ENCODE data around the gene DNAH11.

DNAH11 gene

DNA sequence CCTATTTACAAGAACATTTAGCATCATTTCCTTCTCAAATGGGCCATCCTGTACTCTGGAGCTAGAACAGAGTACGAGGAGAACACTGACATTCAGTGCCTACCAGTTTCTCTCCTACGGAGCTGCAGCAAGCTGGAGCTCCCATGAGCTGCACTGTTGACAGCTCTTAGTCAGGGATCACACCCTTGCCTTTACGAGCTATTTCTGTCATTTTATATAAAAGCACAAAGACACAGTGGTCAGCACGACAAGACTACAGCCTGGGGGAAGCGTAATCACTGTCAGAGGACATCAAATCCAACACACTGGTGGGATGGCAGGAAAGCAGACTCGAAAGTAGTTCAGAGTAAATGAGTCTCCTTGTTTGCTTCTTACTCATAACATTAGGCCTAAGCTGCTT is 400.1 kb downstream of the DNAH11 start:
- DNase-seq: no peak

DNA sequence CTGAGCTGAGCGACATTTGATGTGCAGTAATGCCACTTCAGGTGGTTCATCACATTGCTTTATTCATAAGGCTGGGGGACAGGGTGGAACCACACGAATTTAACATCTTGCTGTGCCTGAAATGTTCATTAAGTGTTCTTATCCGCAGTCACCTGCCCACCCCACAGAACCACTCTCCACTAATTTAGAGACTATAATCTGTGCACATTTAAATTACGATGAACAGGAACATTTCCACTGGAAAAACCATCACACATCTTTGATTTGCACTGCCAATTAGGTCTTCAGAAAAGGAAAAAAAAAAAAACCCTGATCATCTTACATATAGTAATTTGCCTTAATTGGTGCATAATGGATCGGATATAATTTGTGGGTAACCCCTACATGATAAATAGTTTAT is 400.6 kb downstream of the DNAH11 start:
- DNase-seq: no peak

- DNase-seq: peak; percentile 9 to 46
Measured at GRCh38 chr7:21944616-21945453, 402.0 kb downstream of the DNAH11 start.

- peak; percentile 74 to 81 for DNase-seq
Measured at GRCh38 chr7:21945454-21946221, 402.8 kb downstream of the DNAH11 start, which contains the start of gene CDCA7L. TSS of gene CDCA7L (minus strand) at chr7:21945899. CDS start at chr7:21945804, 95 bp downstream.

DNA sequence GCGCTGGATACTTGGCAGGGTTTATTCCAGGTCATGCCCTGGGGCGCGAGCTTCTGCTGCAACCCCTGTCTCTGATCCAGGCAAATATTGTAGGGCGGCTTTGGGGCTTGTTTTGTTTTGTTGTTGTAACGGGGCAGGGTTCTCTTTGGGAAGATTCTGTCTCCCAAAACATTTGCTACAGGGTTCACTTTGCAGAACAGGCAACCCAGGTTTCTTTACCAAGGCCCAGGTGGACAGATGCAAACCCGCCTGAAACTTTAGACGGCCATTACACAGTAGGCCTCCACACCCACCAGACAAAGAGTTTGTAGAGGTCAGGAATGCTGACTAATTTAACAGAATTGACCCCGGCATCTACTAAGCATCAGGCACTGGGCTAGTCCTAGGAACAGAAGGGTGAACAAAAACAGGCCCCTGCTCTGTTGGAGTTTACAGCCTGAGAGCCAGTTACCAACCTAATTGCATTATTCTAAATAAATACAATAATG is 403.4 kb downstream of the DNAH11 start:
- DNase-seq: peak in 1 of 2 experiments; percentile 33

DNA sequence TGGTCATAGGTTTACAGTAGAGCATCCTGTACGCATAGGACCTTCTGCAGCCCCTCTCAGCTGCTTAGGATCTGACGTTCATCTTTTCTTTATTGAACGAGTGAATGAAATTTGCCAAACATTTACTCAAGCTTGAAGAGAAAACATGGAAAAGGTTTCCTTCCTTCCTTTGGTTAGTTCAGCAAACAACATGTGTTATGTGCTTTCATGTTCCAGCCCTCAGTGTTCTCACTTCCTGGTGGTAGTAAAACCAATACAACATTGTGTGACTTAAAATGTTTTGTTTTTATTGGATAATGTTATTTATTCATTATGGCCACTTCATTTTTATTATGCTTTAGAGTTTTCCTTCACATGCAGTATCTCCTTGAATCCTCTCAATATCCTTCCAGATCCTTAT is 404.2 kb downstream of the DNAH11 start:
- DNase-seq: no peak

- no peak for DNase-seq
Measured at GRCh38 chr7:21947946-21948345, 405.1 kb downstream of the DNAH11 start.

DNA sequence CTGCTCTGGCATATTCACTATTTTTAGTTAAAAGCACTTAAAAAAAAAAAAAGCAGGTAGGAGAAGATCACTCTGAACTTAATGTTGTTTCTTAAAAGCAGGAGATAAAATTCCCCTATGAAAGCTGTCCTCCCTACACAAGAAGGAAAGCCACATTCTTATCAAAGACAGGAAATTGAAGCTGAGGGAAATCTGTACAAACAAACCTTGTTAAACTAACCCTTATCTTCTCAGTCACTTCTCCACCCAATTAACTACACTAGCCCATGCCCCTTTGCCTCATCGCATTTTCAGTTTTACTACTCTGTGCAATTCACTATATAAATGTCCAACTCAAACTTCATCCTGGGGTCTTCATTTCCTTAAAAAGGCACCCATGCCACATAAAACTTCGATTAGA is 405.5 kb downstream of the DNAH11 start:
- no peak for DNase-seq

GRCh38 chr7:21948887-21949540 is 406.2 kb downstream of the DNAH11 start:
- DNase-seq: no peak

Measured in NCI-H524 (cell line).